Activated T-cell treated with anti-CD3 and anti-CD28 coated beads, Interleukin-2, amount 50 U/mL, for 72 hours (primary cell): ENCODE data around the gene RPP40. TPM values are rescaled to one million over a fixed set of nuclear protein-coding genes. Genes with fewer than 3 reads are reported as not detected.

Experiments
- ATAC-seq, 2 donors: fragments of 150-1000 bp; cut with Tn5 transposase; replicated peaks in 1 of 2; 2 replicates each; pipeline ENCODE4 v1.10.0; 2021; ENCODE audit warnings: moderate library complexity in 2 of 2, mild to moderate bottlenecking in 1 of 2
- DNase-seq, 2 donors: peaks; one replicate each; pipeline ENCODE4 v3.0.0; 2021 to 2022; ENCODE audit warnings: mixed read lengths in 1 of 2
- H3K27ac Mint-ChIP-seq: one replicate; pipeline ENCODE4 v1.8.0; 2022; ENCODE audit warnings: mild to moderate bottlenecking, moderate library complexity, mixed read lengths
- H3K27me3 Mint-ChIP-seq: one replicate; pipeline ENCODE4 v1.8.0; 2022; ENCODE audit warnings: low read depth, mixed read lengths
- H3K36me3 Mint-ChIP-seq, 2 donors: one replicate each; pipeline ENCODE4 v1.8.0; 2022; ENCODE audit warnings: mixed read lengths in 2 of 2, mild to moderate bottlenecking in 1 of 2; ENCODE audit not compliant: insufficient read depth in 2 of 2
- H3K4me1 Mint-ChIP-seq: one replicate; pipeline ENCODE4 v1.8.0; 2022; ENCODE audit warnings: low read depth, mixed read lengths
- H3K4me3 Mint-ChIP-seq, 2 donors: one replicate each; pipeline ENCODE4 v1.8.0; 2022; ENCODE audit warnings: mild to moderate bottlenecking in 2 of 2, mixed read lengths in 2 of 2, moderate library complexity in 2 of 2
- H3K9me3 Mint-ChIP-seq, 2 donors: one replicate each; pipeline ENCODE4 v1.8.0; 2022; ENCODE audit warnings: mixed read lengths in 2 of 2
- total RNA-seq, 2 donors: library from RNA; stranded (reverse); gene quantifications; one replicate each; pipeline ENCODE4 v1.2.3, GENCODE V29; 2022

The RPP40 gene
- total RNA-seq, 2 donors from 2014 or later: 8.2 to 10.8 TPM

- H3K36me3 Mint-ChIP-seq: no peaks in the 10 kb centered on the region
- ATAC-seq (no peak), DNase-seq (no peak)
- H3K9me3 Mint-ChIP-seq: no peaks in the 10 kb centered on the region
- peaks cover 16% of the 10 kb centered on the region for H3K27me3 Mint-ChIP-seq
- H3K4me1 Mint-ChIP-seq: no peaks in the 10 kb centered on the region
- H3K27ac Mint-ChIP-seq: no peak overlapping the region
- H3K4me3 Mint-ChIP-seq: no peak overlapping the region
These were observed 45.2 kb downstream of the RPP40 start for GRCh38 chr6:4958624-4959023.

DNA sequence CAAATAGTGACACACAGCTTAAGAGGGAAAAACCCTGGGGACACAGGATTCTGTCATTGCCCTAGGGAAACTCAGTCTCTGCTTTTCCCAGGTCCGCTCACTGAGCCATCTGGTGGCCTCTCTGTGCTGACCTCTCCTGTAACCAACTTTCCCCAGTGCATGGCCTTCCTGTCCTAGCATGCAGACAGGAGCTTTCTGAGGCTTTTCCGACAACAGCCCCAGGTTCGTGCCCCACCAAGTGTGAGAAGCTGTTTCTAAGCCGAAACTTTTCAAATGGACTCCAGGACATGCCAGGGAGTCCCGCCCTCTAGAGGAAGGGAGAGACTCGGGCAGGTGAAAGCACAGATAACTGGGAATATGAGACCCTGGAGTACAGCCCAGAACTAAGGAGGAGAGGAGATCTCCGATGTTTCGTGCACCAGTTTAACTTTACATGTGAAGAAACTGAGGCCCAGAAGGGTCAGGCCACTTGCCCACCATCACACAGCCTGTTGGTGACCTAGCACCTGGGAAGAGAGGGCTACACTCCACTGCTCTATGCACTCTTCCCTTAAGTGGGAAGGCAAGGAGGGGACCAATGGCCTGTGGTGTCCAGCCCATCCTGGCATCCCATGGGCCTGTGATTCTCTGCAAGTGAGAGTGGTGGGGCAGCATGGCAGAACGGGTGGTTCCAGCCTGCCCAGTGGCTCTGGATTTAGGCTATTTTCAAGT, 46.2 kb downstream of the RPP40 start:
- Mint-ChIP-seq H3K4me3 (no peak overlapping the region), H3K36me3 (peaks cover 0 to 1% of the 10 kb centered on the region in 2 donors), H3K27me3 (peaks cover 16% of the 10 kb centered on the region), H3K9me3 (no peaks in the 10 kb centered on the region), H3K27ac (no peak overlapping the region), H3K4me1 (no peaks in the 10 kb centered on the region)
- ATAC-seq (no peak), DNase-seq (no peak)

DNA sequence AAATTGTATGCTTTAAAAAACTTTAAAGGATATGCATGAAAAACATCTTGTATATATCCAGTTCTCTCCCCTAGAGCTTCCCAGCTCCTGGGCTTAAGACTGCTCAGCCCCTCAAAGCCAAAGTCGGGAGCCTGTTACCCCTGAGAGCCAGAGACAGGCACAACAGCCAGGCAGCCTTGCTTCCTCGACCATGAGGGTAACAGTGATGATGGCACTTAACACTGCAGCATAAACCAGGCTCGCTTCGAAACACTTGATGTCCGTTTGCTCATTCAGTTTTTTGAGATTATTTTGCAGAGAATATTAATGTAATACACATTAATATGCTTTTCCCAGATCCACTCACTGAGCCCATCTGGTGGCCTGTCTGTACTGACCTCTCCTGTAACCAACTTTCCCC, 47.2 kb downstream of the RPP40 start:
- Mint-ChIP-seq H3K4me1 (no peaks in the 10 kb centered on the region), H3K36me3 (peaks cover 0 to 2% of the 10 kb centered on the region in 2 donors), H3K4me3 (no peak overlapping the region), H3K27ac (no peak overlapping the region), H3K27me3 (peaks cover 12% of the 10 kb centered on the region), H3K9me3 (no peaks in the 10 kb centered on the region)
- ATAC-seq (no peak), DNase-seq (no peak)

DNA sequence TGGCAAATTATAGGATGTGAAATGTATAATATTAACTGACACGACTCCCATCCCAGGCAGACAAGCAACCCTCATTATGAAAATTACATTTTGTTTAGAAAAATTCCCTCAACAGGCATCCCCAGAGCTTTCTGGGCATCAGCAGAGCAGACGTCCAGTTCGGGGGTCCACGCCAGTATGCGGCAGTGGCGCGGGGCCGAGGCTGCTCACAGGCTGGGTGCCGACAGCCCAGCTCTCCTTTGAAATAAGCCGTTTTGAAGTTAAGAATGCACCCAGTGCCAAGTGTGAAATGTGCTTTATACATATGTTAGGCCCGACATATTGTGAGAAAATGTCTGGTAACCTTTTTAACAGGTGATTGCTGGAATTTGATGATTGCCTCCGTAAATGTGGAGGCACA, 50.4 kb downstream of the RPP40 start:
- DNase-seq (no peak), ATAC-seq (no peak)
- H3K4me3 Mint-ChIP-seq: no peak overlapping the region
- no peak overlapping the region for H3K27ac Mint-ChIP-seq
- no peaks in the 10 kb centered on the region for H3K9me3 Mint-ChIP-seq
- H3K36me3 Mint-ChIP-seq: peaks cover 0 to 2% of the 10 kb centered on the region in 2 donors
- H3K27me3 Mint-ChIP-seq: no peaks in the 10 kb centered on the region
- H3K4me1 Mint-ChIP-seq: no peaks in the 10 kb centered on the region

- no peak for ATAC-seq
- Mint-ChIP-seq H3K9me3 (no peaks in the 10 kb centered on the region), H3K27ac (no peak overlapping the region), H3K4me3 (no peak overlapping the region), H3K36me3 (peaks cover 0 to 2% of the 10 kb centered on the region in 2 donors), H3K27me3 (no peaks in the 10 kb centered on the region), H3K4me1 (no peaks in the 10 kb centered on the region)
- DNase-seq: no peak
These were observed 52.9 kb downstream of the RPP40 start for GRCh38 chr6:4950836-4951533.

DNA sequence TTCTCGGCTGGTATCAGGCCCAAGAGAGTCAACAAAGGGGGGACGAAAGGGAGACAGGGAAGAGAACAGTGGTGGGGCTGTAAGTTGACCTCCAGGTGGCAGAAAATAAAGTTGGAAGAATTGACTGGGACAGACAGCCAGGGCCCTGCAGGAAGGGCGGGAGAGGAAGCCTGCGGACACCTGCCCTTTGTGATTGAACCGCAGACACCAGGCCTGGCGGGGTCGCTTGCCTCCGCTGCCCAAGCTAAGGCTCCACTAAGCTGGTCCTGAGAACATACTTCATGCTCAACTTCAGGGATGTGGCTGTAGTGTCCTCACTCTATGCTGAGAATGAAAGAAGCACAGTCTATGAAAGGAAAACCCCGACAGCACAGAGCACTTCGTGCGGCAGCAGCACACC, 53.8 kb downstream of the RPP40 start:
- ATAC-seq (no peak), DNase-seq (no peak)
- Mint-ChIP-seq H3K36me3 (peaks cover 0 to 2% of the 10 kb centered on the region in 2 donors), H3K9me3 (no peaks in the 10 kb centered on the region), H3K4me1 (no peaks in the 10 kb centered on the region), H3K27ac (no peak overlapping the region), H3K4me3 (no peak overlapping the region), H3K27me3 (no peaks in the 10 kb centered on the region)

- ATAC-seq: no peak
- Mint-ChIP-seq H3K36me3 (peaks cover 2 to 4% of the 10 kb centered on the region in 2 donors), H3K27ac (no peak overlapping the region), H3K27me3 (no peaks in the 10 kb centered on the region), H3K4me1 (peaks cover 4% of the 10 kb centered on the region), H3K4me3 (no peak overlapping the region), H3K9me3 (no peaks in the 10 kb centered on the region)
- DNase-seq: no peak
These were observed 54.9 kb downstream of the RPP40 start for GRCh38 chr6:4948781-4949450.

DNA sequence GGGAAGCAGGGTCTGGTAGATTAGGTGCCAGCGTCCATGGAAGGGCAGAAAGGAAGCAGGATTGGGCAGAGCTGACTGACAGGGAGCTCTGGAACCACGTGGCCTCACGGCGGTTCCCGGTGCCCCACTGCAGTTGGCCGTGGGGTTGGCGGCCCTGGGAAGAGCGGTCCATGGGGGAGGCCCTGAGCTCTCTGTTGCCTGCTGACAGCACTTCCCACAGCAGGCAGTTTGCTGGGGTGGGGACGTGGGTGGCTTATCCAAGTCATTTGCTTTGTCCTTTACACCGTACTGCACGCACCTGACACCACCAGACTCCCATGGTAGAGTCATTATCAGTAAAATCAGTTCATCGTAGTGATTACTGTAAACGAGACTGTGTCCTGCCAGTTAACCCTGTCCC, 56.1 kb downstream of the RPP40 start:
- no peaks in the 10 kb centered on the region for H3K9me3 Mint-ChIP-seq
- no peak overlapping the region for H3K4me3 Mint-ChIP-seq
- DNase-seq (no peak), ATAC-seq (no peak)
- no peak overlapping the region for H3K27ac Mint-ChIP-seq
- H3K27me3 Mint-ChIP-seq: no peaks in the 10 kb centered on the region
- H3K4me1 Mint-ChIP-seq: peaks cover 16% of the 10 kb centered on the region
- peaks cover 2 to 3% of the 10 kb centered on the region in 2 donors for H3K36me3 Mint-ChIP-seq

DNA sequence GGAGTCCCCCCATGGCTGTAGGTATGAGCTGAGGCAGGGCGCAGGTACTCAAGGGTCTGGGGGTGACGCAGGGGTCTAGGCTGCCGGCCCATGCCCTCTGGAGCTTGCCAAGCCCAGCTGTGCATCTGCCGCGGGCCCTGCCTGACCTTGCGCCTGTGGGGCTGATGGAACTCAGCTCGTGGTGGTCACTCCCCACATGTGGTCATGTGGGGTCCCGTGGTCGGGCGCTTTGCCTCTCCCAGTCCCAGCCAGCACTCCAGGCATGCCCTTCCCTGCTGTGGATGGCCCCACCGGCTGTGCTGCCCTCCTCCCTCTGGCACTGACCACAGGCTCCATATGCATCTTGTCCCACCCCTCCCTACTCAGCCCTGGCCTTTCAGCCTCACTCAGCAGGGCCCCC, 57.3 kb downstream of the RPP40 start:
- ATAC-seq: no peak
- no peak overlapping the region for H3K27ac Mint-ChIP-seq
- peaks cover 2% of the 10 kb centered on the region in 2 donors for H3K36me3 Mint-ChIP-seq
- no peak overlapping the region for H3K4me3 Mint-ChIP-seq
- peaks cover 28% of the 10 kb centered on the region for H3K4me1 Mint-ChIP-seq
- H3K9me3 Mint-ChIP-seq: no peaks in the 10 kb centered on the region
- no peaks in the 10 kb centered on the region for H3K27me3 Mint-ChIP-seq
- no peak for DNase-seq

Other genes starting within 250 kb of the RPP40 start
- 10 to 100 TPM; 39.2 to 40.8 TPM for gene CDYL, start 227.6 kb downstream of the RPP40 start, total RNA-seq
- under 1 TPM in 1 of 2 donors, not detected in 1; 0.05 TPM for gene PPP1R3G, start 81.3 kb upstream of the RPP40 start, total RNA-seq